ENCODE results near the gene PATJ. TPM values are rescaled to one million over a fixed set of nuclear protein-coding genes. Genes with fewer than 3 reads are reported as not detected.
"Not testable (repeated sequence)": the region's sequence is repeated elsewhere in the genome, so short reads cannot be mapped to it uniquely, and the experiment has no call there.

PATJ gene
- total RNA-seq, 1 donor from 2014 or later = 2.0 TPM

GRCh38 chr1:61784726-61785125, 42.4 kb downstream of the PATJ start:
- Mint-ChIP-seq H3K27ac (ENCODE audit: unreplicated experiment) (no peak overlapping the region), H3K27me3 (ENCODE audit: unreplicated experiment) (no peaks in the 10 kb centered on the region), H3K4me1 (ENCODE audit: low read depth, unreplicated experiment) (no peaks in the 10 kb centered on the region), H3K9me3 (ENCODE audit: unreplicated experiment) (no peaks in the 10 kb centered on the region), H3K4me3 (ENCODE audit: unreplicated experiment) (no peak overlapping the region), H3K36me3 (ENCODE audit: unreplicated experiment) (no peaks in the 10 kb centered on the region)
- no peak for DNase-seq
- no peak for TF ChIP-seq CTCF (IDR thresholded peaks at IDR 0.05; ENCODE audit: partially characterized antibody, unreplicated experiment)

GRCh38 chr1:61790837-61791236, 48.6 kb downstream of the PATJ start:
- Mint-ChIP-seq H3K9me3 (ENCODE audit: unreplicated experiment) (no peaks in the 10 kb centered on the region), H3K36me3 (ENCODE audit: unreplicated experiment) (no peaks in the 10 kb centered on the region), H3K4me3 (ENCODE audit: unreplicated experiment) (no peak overlapping the region), H3K27me3 (ENCODE audit: unreplicated experiment) (peaks cover 2% of the 10 kb centered on the region), H3K4me1 (ENCODE audit: low read depth, unreplicated experiment) (no peaks in the 10 kb centered on the region), H3K27ac (ENCODE audit: unreplicated experiment) (no peak overlapping the region)
- DNase-seq = no peak
- no peak for TF ChIP-seq CTCF (IDR thresholded peaks at IDR 0.05; ENCODE audit: partially characterized antibody, unreplicated experiment)

- H3K9me3 Mint-ChIP-seq (ENCODE audit: unreplicated experiment) = no peaks in the 10 kb centered on the region
- H3K36me3 Mint-ChIP-seq (ENCODE audit: unreplicated experiment) = no peaks in the 10 kb centered on the region
- H3K27me3 Mint-ChIP-seq (ENCODE audit: unreplicated experiment) = peaks cover 2% of the 10 kb centered on the region
- no peak overlapping the region for H3K27ac Mint-ChIP-seq (ENCODE audit: unreplicated experiment)
- no peak for DNase-seq
- H3K4me1 Mint-ChIP-seq (ENCODE audit: low read depth, unreplicated experiment) = no peaks in the 10 kb centered on the region
- TF ChIP-seq CTCF (IDR thresholded peaks at IDR 0.05; ENCODE audit: partially characterized antibody, unreplicated experiment) = no peak
- no peak overlapping the region for H3K4me3 Mint-ChIP-seq (ENCODE audit: unreplicated experiment)
Observed at GRCh38 chr1:61797045-61797755, 54.9 kb downstream of the PATJ start.

- H3K9me3 Mint-ChIP-seq (ENCODE audit: unreplicated experiment); H3K4me3 Mint-ChIP-seq (ENCODE audit: unreplicated experiment); H3K36me3 Mint-ChIP-seq (ENCODE audit: unreplicated experiment); H3K27ac Mint-ChIP-seq (ENCODE audit: unreplicated experiment); H3K4me1 Mint-ChIP-seq (ENCODE audit: low read depth, unreplicated experiment); DNase-seq; H3K27me3 Mint-ChIP-seq (ENCODE audit: unreplicated experiment): not testable (repeated sequence)
Observed at GRCh38 chr1:61801047-61801446, 58.8 kb downstream of the PATJ start.

- H3K27ac Mint-ChIP-seq (ENCODE audit: unreplicated experiment) = no peak overlapping the region
- no peaks in the 10 kb centered on the region for H3K27me3 Mint-ChIP-seq (ENCODE audit: unreplicated experiment)
- no peak for TF ChIP-seq CTCF (IDR thresholded peaks at IDR 0.05; ENCODE audit: partially characterized antibody, unreplicated experiment)
- H3K9me3 Mint-ChIP-seq (ENCODE audit: unreplicated experiment) = no peaks in the 10 kb centered on the region
- no peak overlapping the region for H3K4me3 Mint-ChIP-seq (ENCODE audit: unreplicated experiment)
- no peaks in the 10 kb centered on the region for H3K4me1 Mint-ChIP-seq (ENCODE audit: low read depth, unreplicated experiment)
- no peaks in the 10 kb centered on the region for H3K36me3 Mint-ChIP-seq (ENCODE audit: unreplicated experiment)
- DNase-seq = no peak
Observed at GRCh38 chr1:61807606-61808140, 65.4 kb downstream of the PATJ start.
